Activated gamma-delta T cell treated with Interleukin-2 at 50 U/mL for 16 hours (primary cell): Measurements from ENCODE around the gene RETREG2.

Source experiments
- DNase-seq: peaks from one replicate; pipeline ENCODE4 v3.0.0-alpha.2; 2020

RETREG2 gene

GRCh38 chr2:219216535-219216915, 38.5 kb downstream of the RETREG2 start:
- DNase-seq: no peak

DNA sequence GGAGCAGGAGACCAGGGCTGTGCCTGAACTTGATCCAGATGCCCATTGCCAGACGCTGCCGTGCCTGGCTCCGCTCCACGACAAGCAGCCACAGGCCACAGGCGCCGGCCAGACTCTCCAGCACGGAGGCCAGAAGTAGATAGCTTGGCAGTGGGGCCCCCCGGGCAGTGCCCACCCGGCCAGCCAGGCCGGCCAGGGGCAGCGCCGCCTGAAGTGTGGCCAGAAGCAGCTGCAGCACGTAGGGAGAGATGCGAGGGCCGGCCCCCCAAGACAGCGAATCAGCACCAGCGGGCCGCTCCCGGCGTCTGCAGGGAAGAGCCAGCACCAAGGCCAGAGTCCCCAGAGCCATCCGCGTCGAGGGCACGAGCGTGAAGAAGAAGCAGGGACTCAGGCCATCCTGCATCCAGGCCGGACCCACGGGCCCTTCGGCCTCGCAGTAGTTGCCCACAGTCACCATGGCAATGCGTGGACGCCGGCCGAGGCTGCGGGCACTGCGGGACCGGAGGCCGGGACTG, 40.2 kb downstream of the RETREG2 start:
- DNase-seq: no peak

GRCh38 chr2:219218732-219219701, 40.9 kb downstream of the RETREG2 start, which contains the start of gene ABCB6:
ABCB6 (minus strand) TSS chr2:219218958; CDS start chr2:219218673, 285 bp downstream.
- peak; percentile 79 for DNase-seq

DNA sequence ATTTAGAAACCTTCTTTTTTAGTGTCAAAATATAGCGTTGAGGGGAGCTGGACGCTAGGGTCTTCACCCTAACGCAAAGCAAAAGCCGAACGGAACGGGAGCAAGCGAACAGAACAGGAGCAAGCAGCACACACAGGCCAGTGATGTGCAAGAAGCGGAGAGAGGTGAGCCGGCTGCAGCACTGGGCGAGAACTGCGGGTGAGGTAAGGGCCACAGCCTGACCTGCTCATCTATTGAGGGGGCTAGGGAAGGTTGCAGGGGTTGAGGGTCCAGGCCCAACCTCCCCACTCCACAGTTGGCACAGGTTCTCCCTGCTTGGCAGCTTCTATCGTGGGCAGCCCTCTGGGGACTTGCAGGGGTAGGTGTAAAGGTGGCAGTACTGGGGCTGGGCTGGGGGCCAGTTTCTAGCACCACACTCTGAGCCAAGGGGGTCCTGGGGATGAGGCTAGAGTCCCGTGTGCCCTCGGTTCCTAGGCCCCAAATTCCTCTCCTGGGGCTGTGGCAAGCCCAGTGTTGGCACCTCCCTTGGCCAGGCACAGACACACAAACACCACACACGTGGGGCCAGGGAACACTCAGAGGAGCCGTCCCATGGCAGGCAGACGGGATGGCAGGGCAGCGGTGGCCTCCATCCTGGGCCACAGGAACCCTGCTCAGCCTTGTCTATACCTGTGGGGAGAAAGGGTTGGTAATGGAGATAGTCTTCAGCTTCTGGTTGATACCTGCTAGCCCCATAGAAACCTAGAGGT, 41.9 kb downstream of the RETREG2 start:
- no peak for DNase-seq

GRCh38 chr2:219220652-219221402, 42.8 kb downstream of the RETREG2 start:
- no peak for DNase-seq

- no peak for DNase-seq
Measured at GRCh38 chr2:219221957-219222518, 44.0 kb downstream of the RETREG2 start.

GRCh38 chr2:219223831-219224610, 45.9 kb downstream of the RETREG2 start:
- DNase-seq: no peak

- DNase-seq: no peak
Measured at GRCh38 chr2:219225350-219225749, 47.3 kb downstream of the RETREG2 start.

DNA sequence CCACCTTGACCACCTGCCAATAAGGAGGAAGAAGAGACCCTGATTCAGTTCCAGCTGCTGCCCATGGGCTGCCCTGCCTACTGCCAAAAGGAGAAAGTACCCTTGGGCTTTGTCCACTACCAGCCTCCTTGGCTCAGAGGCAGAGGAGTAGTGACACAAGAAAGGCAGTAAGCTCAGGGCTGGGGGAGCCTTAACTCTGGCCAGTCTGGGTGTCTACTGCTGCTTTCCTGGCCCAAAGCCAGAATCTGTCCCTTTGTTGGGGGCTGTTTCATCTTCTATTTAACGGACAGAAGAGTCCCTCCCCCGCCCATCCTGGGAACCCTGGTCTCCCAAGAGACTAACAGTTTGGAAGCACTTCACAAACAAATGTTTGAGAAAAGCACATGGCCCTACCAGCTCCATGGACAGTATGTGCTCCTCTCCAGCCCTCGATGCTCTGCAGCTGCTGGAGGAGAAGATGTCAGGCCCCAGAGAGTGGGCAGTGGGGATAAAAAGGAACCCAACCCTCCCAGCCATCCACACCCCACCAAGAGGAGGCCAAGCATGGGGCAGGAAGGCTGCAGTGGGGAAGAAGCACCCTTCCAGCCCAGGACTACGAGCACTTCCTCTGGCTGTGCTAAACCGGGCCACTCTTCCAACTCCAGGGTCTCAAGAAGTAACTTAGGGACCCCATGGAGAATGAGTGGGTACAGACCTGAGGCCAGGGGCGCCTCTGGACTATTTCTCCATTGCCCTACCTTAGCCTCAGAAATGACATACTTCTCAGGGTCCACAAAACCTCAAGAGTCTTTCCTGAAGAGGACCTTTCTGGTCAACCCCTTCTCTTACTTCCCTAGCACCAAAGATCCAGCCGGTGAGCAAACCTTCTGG, 50.2 kb downstream of the RETREG2 start:
- DNase-seq: no peak

DNA sequence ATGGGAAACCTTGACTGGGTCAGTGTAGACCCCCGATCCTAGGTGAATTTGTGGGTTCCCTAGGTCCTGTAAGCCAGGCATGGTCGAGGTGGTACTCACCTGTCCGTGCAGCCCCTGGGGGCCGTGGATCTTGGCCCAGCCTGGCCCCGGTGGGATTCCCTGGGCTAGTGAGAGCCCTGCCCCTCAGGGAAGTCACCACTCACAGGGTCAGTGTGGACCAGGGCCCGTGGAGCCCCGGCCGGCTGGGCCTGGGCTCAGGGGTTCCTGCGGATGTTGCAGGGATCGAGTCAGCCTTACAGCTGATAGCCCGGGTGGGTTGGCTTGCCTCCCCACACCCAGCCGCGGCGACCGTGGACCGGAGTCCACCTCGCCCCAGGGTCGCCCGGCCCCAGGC, 50.8 kb downstream of the RETREG2 start:
- no peak for DNase-seq

GRCh38 chr2:219229305-219230058, 51.4 kb downstream of the RETREG2 start, which contains the start of the genes ANKZF1 and ATG9A:
ANKZF1 (plus strand) TSS chr2:219229806; CDS start chr2:219230258, 452 bp downstream.
ATG9A (minus strand) TSS chr2:219229636; CDS start chr2:219228024, 1,612 bp downstream.
- peak; percentile 98 for DNase-seq

DNA sequence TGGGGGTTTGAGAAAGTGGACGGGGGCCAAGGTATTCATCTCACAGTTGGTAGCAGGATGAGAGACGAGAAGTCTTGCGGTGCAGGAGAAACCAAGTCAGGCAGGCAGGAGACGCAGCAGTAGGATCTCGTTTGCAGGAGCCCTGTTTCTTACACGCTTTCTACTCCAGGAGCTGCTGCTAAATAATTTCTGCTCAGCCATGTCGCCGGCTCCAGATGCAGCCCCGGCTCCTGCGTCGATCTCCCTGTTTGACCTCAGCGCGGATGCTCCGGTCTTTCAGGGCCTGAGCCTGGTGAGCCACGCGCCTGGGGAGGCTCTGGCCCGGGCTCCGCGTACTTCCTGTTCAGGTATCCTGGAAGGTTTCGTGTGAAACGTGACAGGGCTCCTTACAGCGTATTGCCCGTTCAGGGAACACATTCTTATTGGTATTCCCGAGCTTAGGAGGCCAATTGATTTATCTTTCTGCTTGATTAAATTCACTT, 52.0 kb downstream of the RETREG2 start:
- no peak for DNase-seq

- DNase-seq: no peak
Measured at GRCh38 chr2:219234331-219234730, 56.3 kb downstream of the RETREG2 start.
